ENCODE measurements around the gene KRTAP6-3. TPM values are rescaled to one million over a fixed set of nuclear protein-coding genes. Genes with fewer than 3 reads are reported as not detected.

Gene KRTAP6-3
- total and polyA plus RNA-seq, 2 donors (not counting 3 experiments of a cell fraction or from before 2014, with no cell fraction given): not detected

DNA sequence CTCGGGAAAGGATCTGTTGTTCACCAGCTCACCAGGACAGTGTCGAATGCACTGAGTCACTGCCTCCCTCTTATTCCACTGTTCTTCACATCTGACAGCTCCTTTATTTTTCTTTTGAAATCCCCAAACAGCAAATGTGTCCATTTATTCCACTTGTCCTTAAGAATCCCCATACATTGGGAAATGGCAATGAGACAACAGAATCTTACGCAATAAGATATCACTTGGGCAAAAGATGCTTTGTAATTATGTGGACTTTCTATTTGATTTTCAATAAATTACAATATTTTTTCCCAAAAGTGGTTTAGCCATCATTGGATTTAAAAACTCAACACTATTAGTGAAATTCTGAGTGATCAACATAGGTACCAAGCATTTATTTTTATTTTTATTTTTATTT, 46.4 kb downstream of the KRTAP6-3 start:
- Histone ChIP-seq H3K79me2 (ENCODE audit: control insufficient read depth, insufficient read depth, low read length) (no peaks in the 10 kb centered on the region), H4K20me1 (replicated peaks; ENCODE audit: control insufficient read depth, extremely low read depth, insufficient read depth, low read length) (no peaks in the 10 kb centered on the region), H3K27me3 (ENCODE audit: control insufficient read depth in 2 of 2, insufficient read depth in 2 of 2, low read length in 2 of 2) (no peaks in the 10 kb centered on the region), H3K9ac (replicated peaks; ENCODE audit: extremely low read depth, insufficient read depth, low read length) (no peak overlapping the region), H3K9me3 (replicated peaks; ENCODE audit: control insufficient read depth, insufficient read depth, low read length) (peaks cover 2% of the 10 kb centered on the region), H3K4me2 (ENCODE audit: insufficient read depth, low read length) (no peak overlapping the region), H2AFZ (ENCODE audit: low read depth, low read length) (no peak overlapping the region), H3K36me3 (ENCODE audit: control insufficient read depth in 2 of 2, extremely low read depth in 1 of 2, insufficient read depth in 2 of 2, low read length in 2 of 2) (no peaks in the 10 kb centered on the region), H3K9me1 (replicated peaks; ENCODE audit: control insufficient read depth, extremely low read depth, insufficient read depth, low read length) (no peaks in the 10 kb centered on the region), H3K4me1 (ENCODE audit: control insufficient read depth, extremely low read depth, insufficient read depth, low read length) (no peaks in the 10 kb centered on the region), H3K4me3 (replicated peaks in 1 of 3; ENCODE audit: insufficient read depth in 1 of 3, low read depth in 1 of 3, low read length in 3 of 3) (no peak overlapping the region), H3K27ac (ENCODE audit: insufficient read depth, low read depth, low read length) (no peak overlapping the region)
- BruUV-seq (replicated peaks): no TSS peak
- FAIRE-seq (no peak), DNase-seq (ENCODE audit: low read depth, low spot score) (no peak)
- ChIA-PET CTCF (no interaction called here), POLR2A (no interaction called here)
- dilution Hi-C loops (cut with MboI; ENCODE audit: extremely low pct_ligation_motif_present, low sequenced_read_pairs) (no loop called here), intact Hi-C loops (cut with micrococcal nuclease) (no loop called here)
- TF ChIP-seq POLR2AphosphoS5 (IDR thresholded peaks at IDR 0.05; ENCODE audit: insufficient read depth, low read depth, low read length): no peak
- TF ChIP-seq, protein P1, sequence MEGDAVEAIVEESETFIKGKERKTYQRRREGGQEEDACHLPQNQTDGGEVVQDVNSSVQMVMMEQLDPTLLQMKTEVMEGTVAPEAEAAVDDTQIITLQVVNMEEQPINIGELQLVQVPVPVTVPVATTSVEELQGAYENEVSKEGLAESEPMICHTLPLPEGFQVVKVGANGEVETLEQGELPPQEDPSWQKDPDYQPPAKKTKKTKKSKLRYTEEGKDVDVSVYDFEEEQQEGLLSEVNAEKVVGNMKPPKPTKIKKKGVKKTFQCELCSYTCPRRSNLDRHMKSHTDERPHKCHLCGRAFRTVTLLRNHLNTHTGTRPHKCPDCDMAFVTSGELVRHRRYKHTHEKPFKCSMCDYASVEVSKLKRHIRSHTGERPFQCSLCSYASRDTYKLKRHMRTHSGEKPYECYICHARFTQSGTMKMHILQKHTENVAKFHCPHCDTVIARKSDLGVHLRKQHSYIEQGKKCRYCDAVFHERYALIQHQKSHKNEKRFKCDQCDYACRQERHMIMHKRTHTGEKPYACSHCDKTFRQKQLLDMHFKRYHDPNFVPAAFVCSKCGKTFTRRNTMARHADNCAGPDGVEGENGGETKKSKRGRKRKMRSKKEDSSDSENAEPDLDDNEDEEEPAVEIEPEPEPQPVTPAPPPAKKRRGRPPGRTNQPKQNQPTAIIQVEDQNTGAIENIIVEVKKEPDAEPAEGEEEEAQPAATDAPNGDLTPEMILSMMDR (IDR thresholded peaks at IDR 0.05; ENCODE audit: extremely low read depth in 1 of 2, insufficient read depth in 1 of 2, low read depth in 1 of 2, low read length in 2 of 2): no peak
- TF ChIP-seq, protein P2, sequence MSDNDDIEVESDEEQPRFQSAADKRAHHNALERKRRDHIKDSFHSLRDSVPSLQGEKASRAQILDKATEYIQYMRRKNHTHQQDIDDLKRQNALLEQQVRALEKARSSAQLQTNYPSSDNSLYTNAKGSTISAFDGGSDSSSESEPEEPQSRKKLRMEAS (IDR thresholded peaks at IDR 0.05; ENCODE audit: insufficient read depth, insufficient read length): no peak
- no peak for TF ChIP-seq MYC (IDR thresholded peaks at IDR 0.05; ENCODE audit: low read depth, low read length)
- TF ChIP-seq POLR2A (IDR thresholded peaks at IDR 0.05; ENCODE audit: low read depth, low read length): no peak
- TF ChIP-seq GATA2 (IDR thresholded peaks at IDR 0.05; ENCODE audit: insufficient read depth, insufficient read length, low read depth, low read length): no peak
- TF ChIP-seq JUN (IDR thresholded peaks at IDR 0.05; ENCODE audit: borderline replicate concordance, insufficient read depth, insufficient read length, low read depth): no peak
- no peak for TF ChIP-seq EZH2 (IDR thresholded peaks at IDR 0.05; ENCODE audit: borderline replicate concordance, low read depth, low read length, severe bottlenecking)
- TF ChIP-seq FOS (IDR thresholded peaks at IDR 0.05; ENCODE audit: borderline replicate concordance, insufficient read depth, low read length): no peak

Data from endothelial cell of umbilical vein (primary cell).